ENCODE data around the gene C3orf20.

DNA sequence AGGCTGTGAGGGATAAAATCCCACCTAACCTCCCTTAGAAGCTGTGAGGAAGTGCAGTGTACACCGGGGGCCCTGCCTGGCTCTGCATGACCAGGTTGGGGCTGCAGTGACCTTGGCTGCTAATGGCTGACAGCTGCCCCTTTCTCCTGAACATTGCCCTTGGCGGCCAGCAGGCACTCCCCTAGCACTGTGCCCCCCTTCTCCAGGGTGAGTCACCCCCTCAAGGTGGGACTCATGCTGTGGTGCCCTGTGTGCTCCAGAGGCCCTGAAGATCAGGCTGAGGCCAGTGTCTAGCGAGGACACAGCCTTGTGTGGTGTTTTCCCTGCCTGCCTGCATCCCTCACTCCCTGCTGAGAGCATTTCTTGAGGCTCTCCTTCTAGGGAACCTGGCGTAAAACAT lies 122.8 kb downstream of the C3orf20 start:
- TF ChIP-seq, protein P1, sequence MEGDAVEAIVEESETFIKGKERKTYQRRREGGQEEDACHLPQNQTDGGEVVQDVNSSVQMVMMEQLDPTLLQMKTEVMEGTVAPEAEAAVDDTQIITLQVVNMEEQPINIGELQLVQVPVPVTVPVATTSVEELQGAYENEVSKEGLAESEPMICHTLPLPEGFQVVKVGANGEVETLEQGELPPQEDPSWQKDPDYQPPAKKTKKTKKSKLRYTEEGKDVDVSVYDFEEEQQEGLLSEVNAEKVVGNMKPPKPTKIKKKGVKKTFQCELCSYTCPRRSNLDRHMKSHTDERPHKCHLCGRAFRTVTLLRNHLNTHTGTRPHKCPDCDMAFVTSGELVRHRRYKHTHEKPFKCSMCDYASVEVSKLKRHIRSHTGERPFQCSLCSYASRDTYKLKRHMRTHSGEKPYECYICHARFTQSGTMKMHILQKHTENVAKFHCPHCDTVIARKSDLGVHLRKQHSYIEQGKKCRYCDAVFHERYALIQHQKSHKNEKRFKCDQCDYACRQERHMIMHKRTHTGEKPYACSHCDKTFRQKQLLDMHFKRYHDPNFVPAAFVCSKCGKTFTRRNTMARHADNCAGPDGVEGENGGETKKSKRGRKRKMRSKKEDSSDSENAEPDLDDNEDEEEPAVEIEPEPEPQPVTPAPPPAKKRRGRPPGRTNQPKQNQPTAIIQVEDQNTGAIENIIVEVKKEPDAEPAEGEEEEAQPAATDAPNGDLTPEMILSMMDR (IDR thresholded peaks at IDR 0.05) = no peak
- no peak for TF ChIP-seq POLR2A (IDR thresholded peaks at IDR 0.05)
